Neural cell (in vitro differentiated cells): ENCODE results near the gene MAST2. TPM values are rescaled to one million over a fixed set of nuclear protein-coding genes. Genes with fewer than 3 reads are reported as not detected.

Experiments used
- H2AFZ ChIP-seq: fragments of 200-600, 300-800 bp; sonication (generic), shearing (Covaris generic); 2 replicates; pipeline ENCODE4 v1.6.0; 2014; ENCODE audit warnings: low read depth, mild to moderate bottlenecking, antibody characterized with exemption, low read length, moderate library complexity
- H3F3A ChIP-seq: fragments of 200-600 bp; shearing (Covaris generic); 2 replicates; pipeline ENCODE4 v1.6.1; 2016; ENCODE audit warnings: mild to moderate bottlenecking, moderate library complexity, mixed read lengths, antibody characterized with exemption, low read length; ENCODE audit not compliant: insufficient read depth, poor library complexity, severe bottlenecking
- H3K27ac ChIP-seq: fragments of 200-600, 300-800 bp; sonication (generic), shearing (Covaris generic); 2 replicates; pipeline ENCODE4 v1.5.1; 2014; ENCODE audit warnings: mild to moderate bottlenecking, low read length, moderate library complexity
- H3K27me3 ChIP-seq: fragments of 300-800, 200-600 bp; sonication (generic), shearing (Covaris generic); 2 replicates; pipeline ENCODE4 v1.6.0; 2014; ENCODE audit warnings: mild to moderate bottlenecking, low read depth, low read length, moderate library complexity; ENCODE audit not compliant: insufficient read depth
- H3K36me3 ChIP-seq: fragments of 300-800, 200-600 bp; sonication (generic), shearing (Covaris generic); 2 replicates; pipeline ENCODE4 v1.5.1; 2014; ENCODE audit warnings: mild to moderate bottlenecking, antibody characterized with exemption, low read length, moderate library complexity; ENCODE audit not compliant: insufficient read depth
- H3K4me2 ChIP-seq: fragments of 300-800, 200-600 bp; sonication (generic), shearing (Covaris generic); 2 replicates; pipeline ENCODE4 v1.6.0; 2014; ENCODE audit warnings: mild to moderate bottlenecking, low read length
- H3K4me3 ChIP-seq: fragments of 300-800, 200-600 bp; sonication (generic), shearing (Covaris generic); 2 replicates; pipeline ENCODE4 v1.5.1; 2014; ENCODE audit warnings: mild to moderate bottlenecking, low read length, moderate library complexity
- H3K79me2 ChIP-seq: fragments of 200-600 bp; shearing (Covaris generic); replicated peaks from 2 replicates; pipeline ENCODE4 v1.6.0; 2014; ENCODE audit warnings: mild to moderate bottlenecking, low read length, moderate library complexity; ENCODE audit not compliant: insufficient read depth
- H3K9ac ChIP-seq: fragments of 300-800, 200-600 bp; sonication (generic), shearing (Covaris generic); 2 replicates; pipeline ENCODE4 v1.6.1; 2016; ENCODE audit warnings: mild to moderate bottlenecking, low read length, mixed read lengths
- H3K9me2 ChIP-seq: fragments of 200-600 bp; shearing (Covaris generic); 2 replicates; pipeline ENCODE4 v1.6.1; 2016; ENCODE audit warnings: mild to moderate bottlenecking, low read length, mixed read lengths; ENCODE audit not compliant: insufficient read depth
- H3K9me3 ChIP-seq: fragments of 200-600, 300-800 bp; sonication (generic), shearing (Covaris generic); 2 replicates; pipeline ENCODE4 v1.6.1; 2016; ENCODE audit warnings: mild to moderate bottlenecking, mixed run types, low read length, moderate library complexity, mixed read lengths
- H4K20me1 ChIP-seq: fragments of 200-600 bp; shearing (Covaris generic); 2 replicates; pipeline ENCODE4 v1.6.1; 2016; ENCODE audit warnings: mild to moderate bottlenecking, mixed run types; ENCODE audit not compliant: insufficient read depth
- CTCF ChIP-seq: fragments of 450-650 bp; IDR thresholded peaks from 2 replicates; pipeline ENCODE4 v1.5.1; 2014; ENCODE audit warnings: antibody characterized with exemption, mild to moderate bottlenecking, moderate library complexity; ENCODE audit not compliant: poor library complexity, severe bottlenecking
- EZH2 ChIP-seq: fragments of 200-600, 300-800 bp; shearing (Covaris generic), sonication (generic); IDR thresholded peaks from 2 replicates; pipeline ENCODE4 v1.6.1; 2014; ENCODE audit warnings: antibody characterized with exemption, low read length, borderline replicate concordance, mild to moderate bottlenecking; ENCODE audit not compliant: insufficient read depth, poor library complexity, severe bottlenecking
- MXI1 ChIP-seq: fragments of 450-650 bp; conservative IDR thresholded peaks from 2 replicates; pipeline ENCODE4 v1.6.1; 2014; ENCODE audit warnings: antibody characterized with exemption, mild to moderate bottlenecking; ENCODE audit not compliant: poor library complexity, severe bottlenecking
- POLR2AphosphoS5 ChIP-seq: IDR thresholded peaks from 2 replicates; pipeline ENCODE4 v1.6.1; 2012
- RAD21 ChIP-seq: fragments of 450-650 bp; conservative IDR thresholded peaks from 2 replicates; pipeline ENCODE4 v1.6.1; 2014; ENCODE audit warnings: antibody characterized with exemption, mild to moderate bottlenecking, moderate library complexity
- SMC3 ChIP-seq: fragments of 450-650 bp; conservative IDR thresholded peaks from 2 replicates; pipeline ENCODE4 v1.6.1; 2014; ENCODE audit warnings: antibody characterized with exemption, mild to moderate bottlenecking, moderate library complexity; ENCODE audit not compliant: poor library complexity
- TAF1 ChIP-seq: IDR thresholded peaks from 2 replicates; pipeline ENCODE4 v1.6.1; 2012; ENCODE audit warnings: low read depth
- polyA plus RNA-seq: library from polyadenylated mRNA; depleted of rRNA; stranded (reverse); fragments of >200 nt; gene quantifications from 2 replicates; pipeline ENCODE4 v1.2.3, GENCODE V29; 2014
- TF ChIP-seq, protein P1 (sequence below): IDR thresholded peaks from 2 replicates; pipeline ENCODE4 v1.6.1; 2012; ENCODE audit warnings: borderline replicate concordance

Gene MAST2
- polyA plus RNA-seq, 1 donor from 2014 or later, result 22.2 TPM

DNA sequence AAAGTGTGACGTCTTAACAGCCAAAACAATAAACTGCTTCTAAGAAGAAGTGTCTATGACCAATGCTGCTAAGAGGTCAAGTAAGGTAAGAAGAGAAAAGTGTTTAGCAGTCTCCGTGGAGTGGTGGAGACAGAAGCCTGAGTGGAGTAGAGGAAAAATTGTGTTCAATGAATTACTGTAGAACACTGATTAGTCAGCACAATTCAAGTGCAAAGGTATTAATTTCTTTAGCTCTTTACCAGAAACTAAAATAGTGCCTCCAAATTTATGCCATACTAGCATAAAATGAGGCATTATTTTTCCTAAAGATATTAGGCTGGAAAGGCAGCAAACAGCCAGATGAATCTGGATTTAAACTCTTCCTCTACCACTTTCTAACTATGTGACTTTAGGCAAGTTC, 272.9 kb downstream of the MAST2 start:
- Histone ChIP-seq H3K9me3 (no peaks in the 10 kb centered on the region), H3K27ac (no peak overlapping the region), H3K36me3 (peaks cover 4% of the 10 kb centered on the region), H3K9ac (no peak overlapping the region), H3K9me2 (no peaks in the 10 kb centered on the region), H3F3A (no peaks in the 10 kb centered on the region), H2AFZ (no peak overlapping the region), H3K27me3 (no peaks in the 10 kb centered on the region), H3K4me3 (no peak overlapping the region), H4K20me1 (no peaks in the 10 kb centered on the region), H3K79me2 (peaks cover 56% of the 10 kb centered on the region), H3K4me2 (no peak overlapping the region)
- TF ChIP-seq EZH2, result no peak

- Histone ChIP-seq H3K27me3 (no peaks in the 10 kb centered on the region), H2AFZ (no peak overlapping the region), H3K27ac (no peak overlapping the region), H3K9me2 (no peaks in the 10 kb centered on the region), H3K79me2 (peaks cover 69% of the 10 kb centered on the region), H3K4me3 (no peak overlapping the region), H3K9ac (no peak overlapping the region), H3K4me2 (no peak overlapping the region), H3K36me3 (peaks cover 4% of the 10 kb centered on the region), H3F3A (no peaks in the 10 kb centered on the region), H4K20me1 (no peaks in the 10 kb centered on the region), H3K9me3 (no peaks in the 10 kb centered on the region)
- TF ChIP-seq TAF1, result no peak
- no peak for TF ChIP-seq POLR2AphosphoS5
- no peak for TF ChIP-seq EZH2
- no peak for TF ChIP-seq SMC3
- no peak for TF ChIP-seq MXI1
- TF ChIP-seq, protein P1, sequence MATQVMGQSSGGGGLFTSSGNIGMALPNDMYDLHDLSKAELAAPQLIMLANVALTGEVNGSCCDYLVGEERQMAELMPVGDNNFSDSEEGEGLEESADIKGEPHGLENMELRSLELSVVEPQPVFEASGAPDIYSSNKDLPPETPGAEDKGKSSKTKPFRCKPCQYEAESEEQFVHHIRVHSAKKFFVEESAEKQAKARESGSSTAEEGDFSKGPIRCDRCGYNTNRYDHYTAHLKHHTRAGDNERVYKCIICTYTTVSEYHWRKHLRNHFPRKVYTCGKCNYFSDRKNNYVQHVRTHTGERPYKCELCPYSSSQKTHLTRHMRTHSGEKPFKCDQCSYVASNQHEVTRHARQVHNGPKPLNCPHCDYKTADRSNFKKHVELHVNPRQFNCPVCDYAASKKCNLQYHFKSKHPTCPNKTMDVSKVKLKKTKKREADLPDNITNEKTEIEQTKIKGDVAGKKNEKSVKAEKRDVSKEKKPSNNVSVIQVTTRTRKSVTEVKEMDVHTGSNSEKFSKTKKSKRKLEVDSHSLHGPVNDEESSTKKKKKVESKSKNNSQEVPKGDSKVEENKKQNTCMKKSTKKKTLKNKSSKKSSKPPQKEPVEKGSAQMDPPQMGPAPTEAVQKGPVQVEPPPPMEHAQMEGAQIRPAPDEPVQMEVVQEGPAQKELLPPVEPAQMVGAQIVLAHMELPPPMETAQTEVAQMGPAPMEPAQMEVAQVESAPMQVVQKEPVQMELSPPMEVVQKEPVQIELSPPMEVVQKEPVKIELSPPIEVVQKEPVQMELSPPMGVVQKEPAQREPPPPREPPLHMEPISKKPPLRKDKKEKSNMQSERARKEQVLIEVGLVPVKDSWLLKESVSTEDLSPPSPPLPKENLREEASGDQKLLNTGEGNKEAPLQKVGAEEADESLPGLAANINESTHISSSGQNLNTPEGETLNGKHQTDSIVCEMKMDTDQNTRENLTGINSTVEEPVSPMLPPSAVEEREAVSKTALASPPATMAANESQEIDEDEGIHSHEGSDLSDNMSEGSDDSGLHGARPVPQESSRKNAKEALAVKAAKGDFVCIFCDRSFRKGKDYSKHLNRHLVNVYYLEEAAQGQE, result no peak
- no peak for TF ChIP-seq RAD21
Measured at GRCh38 chr1:46077644-46078043, 274.2 kb downstream of the MAST2 start.

DNA sequence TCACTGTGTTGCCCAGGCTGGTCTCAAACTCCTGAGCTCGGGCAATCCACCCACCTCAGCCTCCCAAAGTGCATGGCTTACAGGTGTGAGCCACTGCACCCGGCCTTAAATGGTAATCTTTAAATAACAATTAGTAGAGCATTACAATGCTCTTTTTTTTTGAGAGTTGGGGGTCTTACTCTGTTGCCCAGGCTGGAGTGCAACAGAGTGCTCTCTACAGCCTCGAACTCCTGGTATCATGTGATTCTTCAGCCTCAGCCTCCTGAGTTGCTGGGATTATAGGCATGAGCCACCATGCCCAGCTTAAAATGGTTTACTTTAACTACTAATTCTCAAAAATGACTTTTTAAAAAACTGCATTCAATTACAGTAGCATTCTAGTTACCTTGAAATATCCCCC, 276.8 kb downstream of the MAST2 start:
- peaks cover 4% of the 10 kb centered on the region for H3K36me3 ChIP-seq
- no peak overlapping the region for H3K9ac ChIP-seq
- peaks cover 3% of the 10 kb centered on the region for H3F3A ChIP-seq
- H2AFZ ChIP-seq, result no peak overlapping the region
- no peaks in the 10 kb centered on the region for H3K9me3 ChIP-seq
- peaks cover 91% of the 10 kb centered on the region for H3K79me2 ChIP-seq
- no peak for TF ChIP-seq TAF1
- no peak for TF ChIP-seq EZH2
- no peak for TF ChIP-seq CTCF
- TF ChIP-seq RAD21, result no peak
- TF ChIP-seq MXI1, result no peak
- no peak for TF ChIP-seq SMC3
- no peak overlapping the region for H3K4me2 ChIP-seq
- H4K20me1 ChIP-seq, result peaks cover 15% of the 10 kb centered on the region
- H3K27ac ChIP-seq, result no peak overlapping the region
- H3K27me3 ChIP-seq, result no peaks in the 10 kb centered on the region
- no peak overlapping the region for H3K4me3 ChIP-seq
- no peaks in the 10 kb centered on the region for H3K9me2 ChIP-seq
